ENCODE measurements around the gene LAP3.

The LAP3 gene

DNA sequence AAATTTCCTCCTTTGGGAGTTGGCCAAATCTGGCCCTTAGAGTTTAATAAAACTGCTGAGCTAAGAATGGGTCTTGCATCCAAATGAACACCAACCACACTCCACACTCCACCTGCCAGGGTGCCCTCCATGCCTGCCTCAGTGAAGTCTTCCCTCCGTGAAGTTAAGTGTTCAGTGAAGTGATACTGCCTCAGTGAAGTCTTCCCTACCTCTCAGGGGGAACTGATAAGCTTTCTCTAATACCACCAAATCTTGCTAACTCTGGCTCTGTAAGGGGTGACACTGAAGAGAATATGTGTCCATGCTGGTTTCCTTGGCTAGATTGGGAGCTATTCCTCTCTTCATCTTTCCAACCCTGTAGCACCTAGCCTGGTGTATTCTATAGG lies 65.4 kb downstream of the LAP3 start:
- H3K4me3 ChIP-seq (ENCODE audit: low read depth, low read length): no peak overlapping the region
- TF ChIP-seq, protein P1, sequence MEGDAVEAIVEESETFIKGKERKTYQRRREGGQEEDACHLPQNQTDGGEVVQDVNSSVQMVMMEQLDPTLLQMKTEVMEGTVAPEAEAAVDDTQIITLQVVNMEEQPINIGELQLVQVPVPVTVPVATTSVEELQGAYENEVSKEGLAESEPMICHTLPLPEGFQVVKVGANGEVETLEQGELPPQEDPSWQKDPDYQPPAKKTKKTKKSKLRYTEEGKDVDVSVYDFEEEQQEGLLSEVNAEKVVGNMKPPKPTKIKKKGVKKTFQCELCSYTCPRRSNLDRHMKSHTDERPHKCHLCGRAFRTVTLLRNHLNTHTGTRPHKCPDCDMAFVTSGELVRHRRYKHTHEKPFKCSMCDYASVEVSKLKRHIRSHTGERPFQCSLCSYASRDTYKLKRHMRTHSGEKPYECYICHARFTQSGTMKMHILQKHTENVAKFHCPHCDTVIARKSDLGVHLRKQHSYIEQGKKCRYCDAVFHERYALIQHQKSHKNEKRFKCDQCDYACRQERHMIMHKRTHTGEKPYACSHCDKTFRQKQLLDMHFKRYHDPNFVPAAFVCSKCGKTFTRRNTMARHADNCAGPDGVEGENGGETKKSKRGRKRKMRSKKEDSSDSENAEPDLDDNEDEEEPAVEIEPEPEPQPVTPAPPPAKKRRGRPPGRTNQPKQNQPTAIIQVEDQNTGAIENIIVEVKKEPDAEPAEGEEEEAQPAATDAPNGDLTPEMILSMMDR (IDR thresholded peaks at IDR 0.05; ENCODE audit: insufficient read depth, low read length, missing control alignments): no peak
- ChIA-PET POLR2A (no interaction called here), CTCF (interaction anchor here (4.0 kb wide), 1 partner anchor 93 kb away, joined by 22 read pairs; no protein-coding TSS in a partner anchor)
- no peak for DNase-seq (ENCODE audit: low read depth, low spot score)

DNA sequence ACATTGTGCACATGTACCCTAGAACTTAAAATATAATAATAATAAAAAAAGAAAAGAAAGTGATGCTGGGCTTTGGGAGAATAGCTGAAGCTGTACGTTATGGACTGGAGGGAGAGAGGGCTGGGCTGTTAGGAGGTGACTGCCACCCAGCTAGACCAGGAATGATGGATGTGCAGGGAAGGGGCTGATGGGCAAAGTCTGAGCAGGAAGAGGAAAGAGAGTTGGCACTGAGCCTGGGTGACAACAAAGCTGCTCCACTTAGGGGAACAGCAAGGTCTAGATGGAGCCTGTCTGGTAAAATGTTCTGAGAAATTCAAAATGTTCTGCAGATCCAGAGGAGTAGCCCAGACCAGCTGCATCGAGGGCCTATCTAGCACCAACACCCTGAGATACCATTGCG lies 69.7 kb downstream of the LAP3 start:
- ChIA-PET POLR2A (interaction anchor here (0.7 kb wide), 1 partner anchor 12 kb away, joined by 3 read pairs; no protein-coding TSS in a partner anchor), CTCF (interaction anchor here (1.2 to 3.4 kb wide), 2 partner anchors 9 to 10 kb away, joined by 3 to 23 read pairs; no protein-coding TSS in a partner anchor)
- H3K4me3 ChIP-seq (ENCODE audit: low read depth, low read length): no peak overlapping the region
- TF ChIP-seq, protein P1 (IDR thresholded peaks at IDR 0.05; ENCODE audit: insufficient read depth, low read length, missing control alignments): no peak
- no peak for DNase-seq (ENCODE audit: low read depth, low spot score)

DNA sequence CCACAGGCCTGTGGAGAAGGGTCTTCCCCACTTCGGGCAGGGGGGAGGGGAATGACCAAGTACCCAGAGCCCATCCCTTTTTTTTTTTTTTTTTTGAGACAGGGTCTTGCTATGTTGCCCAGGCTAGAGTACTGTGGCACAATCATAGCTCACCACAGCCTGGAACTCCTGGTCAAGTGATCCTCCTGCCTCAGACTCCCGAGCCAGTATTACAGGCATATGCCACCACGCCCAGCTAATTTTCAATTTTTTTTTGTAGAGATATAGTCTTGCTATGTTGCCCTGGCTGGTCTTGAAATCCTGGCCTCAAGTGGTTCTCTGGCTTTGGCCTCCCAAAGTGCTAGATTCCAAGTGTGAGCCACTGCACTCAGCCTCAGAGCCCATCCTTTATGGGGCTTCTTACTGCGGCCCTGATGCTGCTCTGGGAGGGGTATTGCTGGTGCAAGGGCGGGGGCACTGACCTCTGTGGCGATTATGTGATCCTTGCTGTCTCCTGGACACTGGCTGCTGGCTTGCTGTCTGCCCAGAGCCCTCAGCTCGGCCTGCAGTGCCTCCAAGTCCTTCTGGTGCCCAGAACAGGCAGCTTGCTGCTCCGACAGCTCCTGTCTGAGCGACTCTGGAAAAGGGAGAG lies 70.3 kb downstream of the LAP3 start:
- ChIA-PET POLR2A (interaction anchor here (0.7 kb wide), 1 partner anchor 13 kb away, joined by 3 read pairs; no protein-coding TSS in a partner anchor), CTCF (interaction anchor here (1.2 to 3.4 kb wide), 2 partner anchors 9 to 10 kb away, joined by 3 to 23 read pairs; no protein-coding TSS in a partner anchor)
- DNase-seq (ENCODE audit: low read depth, low spot score): no peak
- TF ChIP-seq, protein P1 (IDR thresholded peaks at IDR 0.05; ENCODE audit: insufficient read depth, low read length, missing control alignments): no peak
- no peak overlapping the region for H3K4me3 ChIP-seq (ENCODE audit: low read depth, low read length)

DNA sequence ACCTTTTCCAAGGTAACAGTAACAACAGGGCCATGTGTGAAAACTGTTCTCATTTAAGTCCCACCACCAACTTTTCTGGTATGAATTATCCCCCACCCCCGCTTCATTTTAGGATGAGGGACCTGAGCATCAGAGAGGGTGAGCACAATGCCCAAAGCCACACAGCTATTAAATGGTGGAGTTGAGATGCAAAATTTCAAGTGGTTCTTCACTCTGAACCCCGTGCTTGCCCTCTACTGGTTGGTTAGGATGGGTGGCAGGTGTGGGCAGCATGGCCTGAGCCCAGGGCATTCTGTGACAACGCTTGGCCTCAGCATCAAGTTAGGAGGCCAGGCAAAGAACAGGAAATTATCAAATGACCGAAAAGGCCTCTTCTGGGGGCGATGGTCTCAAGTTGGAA lies 70.9 kb downstream of the LAP3 start:
- DNase-seq (ENCODE audit: low read depth, low spot score): no peak
- ChIA-PET CTCF (interaction anchor here (3.4 kb wide), 1 partner anchor 11 kb away, joined by 23 read pairs; no protein-coding TSS in a partner anchor), POLR2A (no interaction called here)

DNA sequence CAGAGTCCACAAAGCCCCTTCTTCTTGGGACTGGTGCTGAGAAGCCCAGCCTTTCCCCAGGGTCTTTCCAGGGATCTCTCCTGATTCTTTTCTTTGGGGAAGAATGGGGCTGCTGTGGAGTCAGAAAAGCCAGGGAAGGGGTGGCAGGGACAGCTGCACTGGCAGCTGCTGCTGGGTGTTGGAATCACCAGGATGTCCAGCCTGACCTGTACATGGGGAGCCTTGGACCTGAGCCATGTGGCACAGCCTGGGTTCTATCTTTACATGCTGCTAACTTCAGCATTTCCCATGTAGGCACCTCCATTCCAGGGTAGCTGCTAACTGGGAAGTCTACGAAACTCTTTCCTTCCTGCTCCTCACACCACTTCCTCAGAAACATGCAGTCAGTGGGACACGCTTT lies 73.4 kb downstream of the LAP3 start:
- CTCF ChIA-PET: no interaction called here
- no peak overlapping the region for H3K4me3 ChIP-seq (ENCODE audit: low read depth, low read length)
- TF ChIP-seq, protein P1 (IDR thresholded peaks at IDR 0.05; ENCODE audit: insufficient read depth, low read length, missing control alignments): no peak
- no peak for DNase-seq (ENCODE audit: low read depth, low spot score)
- POLR2A ChIA-PET: no interaction called here

More for the DNA sequence above, 70.9 kb downstream of the LAP3 start:
- TF ChIP-seq, protein P1 (IDR thresholded peaks at IDR 0.05; ENCODE audit: insufficient read depth, low read length, missing control alignments): no peak
- H3K4me3 ChIP-seq (ENCODE audit: low read depth, low read length): no peak overlapping the region

DNA sequence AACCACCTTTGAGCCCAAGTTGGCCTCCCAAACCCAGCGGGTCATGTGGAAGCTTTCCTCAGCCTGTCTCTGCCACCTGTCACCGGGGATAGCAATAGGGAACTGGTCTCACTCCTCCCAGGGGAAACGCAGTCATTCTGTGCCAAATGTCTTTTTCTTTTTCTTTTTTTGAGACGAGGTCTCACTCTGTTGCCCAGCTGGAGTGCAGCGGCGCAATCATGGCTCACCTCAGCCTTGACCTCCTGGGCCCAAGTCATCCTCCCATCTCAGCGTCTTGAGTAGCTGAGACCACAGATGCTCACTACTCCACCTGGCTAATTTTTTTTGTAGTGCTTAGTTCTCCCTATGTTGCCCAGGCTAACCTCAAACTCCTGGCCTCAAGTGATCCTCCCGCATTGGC lies 77.7 kb downstream of the LAP3 start:
- POLR2A ChIA-PET: no interaction called here
- CTCF ChIA-PET: no interaction called here
- TF ChIP-seq, protein P1 (IDR thresholded peaks at IDR 0.05; ENCODE audit: insufficient read depth, low read length, missing control alignments): no peak
- no peak for DNase-seq (ENCODE audit: low read depth, low spot score)
- no peak overlapping the region for H3K4me3 ChIP-seq (ENCODE audit: low read depth, low read length)
